ENCODE results near the gene IRF5. TPM values are rescaled to one million over a fixed set of nuclear protein-coding genes. Genes with fewer than 3 reads are reported as not detected.

Gene IRF5
- polyA plus RNA-seq, 1 experiment, result 0.36 TPM

DNA sequence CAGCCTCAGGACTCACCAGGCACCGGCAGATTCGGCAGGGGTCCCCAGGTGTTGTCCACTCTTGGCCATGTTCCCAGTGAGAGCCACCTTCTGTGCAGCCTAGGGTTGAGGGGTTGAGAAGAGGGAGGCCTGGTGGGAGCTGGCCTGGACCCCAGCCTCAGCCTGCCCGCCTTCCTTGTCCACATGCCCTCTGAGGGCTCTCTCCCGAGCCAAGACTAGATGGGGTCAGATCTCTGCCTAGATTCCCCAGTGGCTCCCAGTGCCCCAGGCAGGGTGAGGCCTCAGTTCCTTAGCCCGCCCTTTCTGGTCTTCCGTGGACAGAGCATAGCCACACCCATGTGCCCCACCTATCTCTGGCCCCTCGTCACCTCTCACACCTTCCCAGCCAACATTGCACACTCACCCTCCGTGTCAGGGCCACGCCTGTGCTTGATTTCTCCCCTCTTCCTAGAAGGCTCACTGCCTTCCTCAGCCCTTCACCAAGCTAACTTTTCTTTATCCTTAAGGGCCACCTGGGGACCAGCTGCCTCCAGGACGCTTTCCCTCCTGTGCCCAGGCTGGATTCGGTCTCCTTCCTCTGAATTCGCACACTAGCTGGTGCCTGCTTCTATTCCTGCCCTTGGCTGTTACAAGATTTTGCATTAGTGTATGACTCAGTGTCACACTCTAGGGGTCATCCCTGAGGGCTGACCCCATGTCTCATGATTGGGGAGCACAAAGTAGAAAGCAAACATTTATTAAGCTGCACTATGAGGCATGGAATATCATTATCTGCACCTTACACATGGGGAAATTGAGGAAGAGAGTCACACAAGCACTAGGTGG lies 34.8 kb upstream of the IRF5 start:
- H3K36me3 ChIP-seq (ENCODE audit: control insufficient read depth, insufficient read depth, low read length), result no peaks in the 10 kb centered on the region
- ChIA-PET CTCF (interaction anchor here (0.8 to 7.2 kb wide), 7 partner anchors 20 to 196 kb away, joined by 3 to 77 read pairs (median 4); partner anchors contain the start of gene ATP6V1F), POLR2A (no interaction called here)
- H3K27me3 ChIP-seq (ENCODE audit: control insufficient read depth, insufficient read depth, low read length), result no peaks in the 10 kb centered on the region; the same call in none of the 2 replicates
- no peak overlapping the region for H3K4me3 ChIP-seq (ENCODE audit: low read depth, low read length)
- no peak for TF ChIP-seq CTCF (IDR thresholded peaks at IDR 0.05; ENCODE audit: insufficient read depth, low read depth, low read length)
- DNase-seq (ENCODE audit: low read depth), result no peak

DNA sequence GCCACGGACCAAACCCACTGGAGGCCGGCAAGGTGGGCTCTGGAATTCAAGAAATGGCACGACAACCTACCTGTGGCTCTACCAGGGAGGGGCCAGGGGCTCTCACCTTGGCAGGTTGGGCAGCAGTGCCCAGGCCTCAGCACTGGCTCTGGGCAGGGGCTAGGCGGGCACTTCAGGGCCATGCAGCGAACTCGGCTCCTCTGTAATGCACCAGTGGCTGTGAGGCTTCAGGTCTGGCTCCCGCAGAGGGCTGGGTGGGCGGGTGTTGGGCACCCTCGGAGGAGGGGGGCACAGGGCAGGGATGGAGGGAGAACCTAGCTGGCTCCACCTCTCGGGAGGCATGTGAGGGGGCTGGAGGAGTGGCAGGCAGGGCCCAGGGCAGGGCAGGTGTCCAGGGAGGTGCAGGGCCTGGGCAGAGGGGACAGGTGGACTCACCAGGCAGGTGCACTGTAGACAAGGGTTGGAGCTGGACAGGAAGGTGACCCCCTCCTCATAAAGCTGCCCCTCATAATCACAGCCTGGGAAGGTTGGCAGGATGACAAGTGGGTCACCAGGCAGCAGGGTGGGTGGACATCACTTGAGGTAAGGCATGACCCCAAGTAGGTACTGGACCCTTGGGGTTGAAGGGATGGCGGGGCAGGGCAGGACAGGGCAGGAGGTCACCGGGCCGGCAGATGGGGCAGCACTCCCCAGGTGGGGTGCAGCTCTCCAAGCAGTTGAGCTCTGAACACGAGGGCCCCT lies 33.9 kb upstream of the IRF5 start:
- ChIA-PET CTCF (interaction anchor here (0.8 to 7.2 kb wide), 8 partner anchors 11 to 195 kb away, joined by 3 to 77 read pairs (median 4); partner anchors contain the start of gene ATP6V1F), POLR2A (no interaction called here)
- TF ChIP-seq CTCF (IDR thresholded peaks at IDR 0.05; ENCODE audit: insufficient read depth, low read depth, low read length), result no peak
- Histone ChIP-seq H3K4me3 (ENCODE audit: low read depth, low read length) (no peak overlapping the region), H3K36me3 (ENCODE audit: control insufficient read depth, insufficient read depth, low read length) (no peaks in the 10 kb centered on the region), H3K27me3 (ENCODE audit: control insufficient read depth, insufficient read depth, low read length) (peaks cover 2% of the 10 kb centered on the region)
- DNase-seq (ENCODE audit: low read depth), result no peak

GRCh38 chr7:128904381-128905197 lies 33.1 kb upstream of the IRF5 start:
- CTCF ChIA-PET, result interaction anchor here (1.0 to 7.2 kb wide), 4 partner anchors 12 to 194 kb away, joined by 3 to 77 read pairs (median 5); no protein-coding TSS in a partner anchor
- H3K36me3 ChIP-seq (ENCODE audit: control insufficient read depth, insufficient read depth, low read length), result no peaks in the 10 kb centered on the region
- no peak overlapping the region for H3K4me3 ChIP-seq (ENCODE audit: low read depth, low read length)
- POLR2A ChIA-PET, result no interaction called here
- no peak for DNase-seq (ENCODE audit: low read depth)
- peaks cover 7% of the 10 kb centered on the region for H3K27me3 ChIP-seq (ENCODE audit: control insufficient read depth, insufficient read depth, low read length)
- peak; percentile 63 for TF ChIP-seq CTCF (IDR thresholded peaks at IDR 0.05; ENCODE audit: insufficient read depth, low read depth, low read length)

DNA sequence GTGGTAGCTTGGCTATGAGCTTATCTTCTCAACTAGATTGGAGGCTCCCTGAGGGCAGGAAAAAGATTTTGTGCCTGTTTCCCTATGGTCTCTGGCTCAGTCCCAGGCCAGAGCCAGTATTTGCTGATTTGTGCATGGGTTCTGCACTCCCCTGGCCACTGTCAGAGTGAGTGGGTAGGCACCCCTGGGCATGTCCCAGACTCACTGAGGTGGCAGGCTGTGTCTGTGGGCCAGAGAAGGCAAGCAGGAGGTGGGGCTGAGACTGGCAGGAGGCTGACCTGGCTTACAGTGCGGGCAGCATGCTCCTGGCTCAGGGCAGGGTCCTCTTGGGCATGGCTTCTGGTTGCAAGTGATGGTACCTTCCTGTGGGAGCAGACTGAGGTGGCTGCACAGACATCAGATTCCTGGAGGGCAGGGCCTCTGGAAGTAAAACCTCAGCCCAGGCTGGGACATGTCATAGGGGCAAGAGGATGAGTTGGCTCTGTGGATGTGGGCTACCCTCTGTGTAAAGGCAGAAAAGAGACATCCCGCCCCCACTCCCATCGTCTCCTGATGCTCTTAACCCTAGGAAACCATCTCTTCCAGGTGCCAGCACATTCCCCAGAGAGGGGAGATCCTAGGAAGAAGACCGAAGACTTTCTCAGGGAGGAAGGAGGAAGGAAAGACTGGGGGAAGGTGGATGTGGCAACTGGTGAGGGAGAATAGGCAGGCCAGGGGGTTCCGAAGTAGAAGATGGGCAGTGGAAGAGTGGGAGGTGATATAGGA lies 31.5 kb upstream of the IRF5 start:
- no peak for TF ChIP-seq CTCF (IDR thresholded peaks at IDR 0.05; ENCODE audit: insufficient read depth, low read depth, low read length)
- CTCF ChIA-PET, result interaction anchor here (1.5 to 7.2 kb wide), 2 partner anchors 184 to 186 kb away, joined by 4 to 77 read pairs; no protein-coding TSS in a partner anchor
- H3K36me3 ChIP-seq (ENCODE audit: control insufficient read depth, insufficient read depth, low read length), result no peaks in the 10 kb centered on the region
- POLR2A ChIA-PET, result no interaction called here
- H3K4me3 ChIP-seq (ENCODE audit: low read depth, low read length), result no peak overlapping the region
- peaks cover 13% of the 10 kb centered on the region for H3K27me3 ChIP-seq (ENCODE audit: control insufficient read depth, insufficient read depth, low read length)
- DNase-seq (ENCODE audit: low read depth), result no peak

Data from BJ (cell line).